LNCaP clone FGC (cell line): Measurements from ENCODE around the gene TTN.
"Not testable (repeated sequence)": the region's sequence is repeated elsewhere in the genome, so short reads cannot be mapped to it uniquely, and the experiment has no call there.

Experiments used
- DNase-seq: peaks from one replicate; pipeline ENCODE4 v3.0.0-alpha.2; 2011; ENCODE audit warnings: low read depth
- H3K4me3 ChIP-seq: 2 replicates; pipeline ENCODE4 v1.5.1; 2011; ENCODE audit warnings: mild to moderate bottlenecking, low read depth, low read length, control low read depth
- TF ChIP-seq, protein P1 (sequence below): IDR thresholded peaks from 2 replicates; pipeline ENCODE4 v1.5.1; 2012; ENCODE audit warnings: mild to moderate bottlenecking; ENCODE audit not compliant: control insufficient read depth, insufficient read depth; ENCODE audit errors: extremely low read depth

The TTN gene

GRCh38 chr2:178666458-178666857 is 140.8 kb downstream of the TTN start:
- H3K4me3 ChIP-seq, result no peak overlapping the region
- no peak for DNase-seq
- TF ChIP-seq, protein P1, sequence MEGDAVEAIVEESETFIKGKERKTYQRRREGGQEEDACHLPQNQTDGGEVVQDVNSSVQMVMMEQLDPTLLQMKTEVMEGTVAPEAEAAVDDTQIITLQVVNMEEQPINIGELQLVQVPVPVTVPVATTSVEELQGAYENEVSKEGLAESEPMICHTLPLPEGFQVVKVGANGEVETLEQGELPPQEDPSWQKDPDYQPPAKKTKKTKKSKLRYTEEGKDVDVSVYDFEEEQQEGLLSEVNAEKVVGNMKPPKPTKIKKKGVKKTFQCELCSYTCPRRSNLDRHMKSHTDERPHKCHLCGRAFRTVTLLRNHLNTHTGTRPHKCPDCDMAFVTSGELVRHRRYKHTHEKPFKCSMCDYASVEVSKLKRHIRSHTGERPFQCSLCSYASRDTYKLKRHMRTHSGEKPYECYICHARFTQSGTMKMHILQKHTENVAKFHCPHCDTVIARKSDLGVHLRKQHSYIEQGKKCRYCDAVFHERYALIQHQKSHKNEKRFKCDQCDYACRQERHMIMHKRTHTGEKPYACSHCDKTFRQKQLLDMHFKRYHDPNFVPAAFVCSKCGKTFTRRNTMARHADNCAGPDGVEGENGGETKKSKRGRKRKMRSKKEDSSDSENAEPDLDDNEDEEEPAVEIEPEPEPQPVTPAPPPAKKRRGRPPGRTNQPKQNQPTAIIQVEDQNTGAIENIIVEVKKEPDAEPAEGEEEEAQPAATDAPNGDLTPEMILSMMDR, result no peak

- H3K4me3 ChIP-seq, DNase-seq: not testable (repeated sequence)
These were observed 148.7 kb downstream of the TTN start for GRCh38 chr2:178658480-178658879.

DNA sequence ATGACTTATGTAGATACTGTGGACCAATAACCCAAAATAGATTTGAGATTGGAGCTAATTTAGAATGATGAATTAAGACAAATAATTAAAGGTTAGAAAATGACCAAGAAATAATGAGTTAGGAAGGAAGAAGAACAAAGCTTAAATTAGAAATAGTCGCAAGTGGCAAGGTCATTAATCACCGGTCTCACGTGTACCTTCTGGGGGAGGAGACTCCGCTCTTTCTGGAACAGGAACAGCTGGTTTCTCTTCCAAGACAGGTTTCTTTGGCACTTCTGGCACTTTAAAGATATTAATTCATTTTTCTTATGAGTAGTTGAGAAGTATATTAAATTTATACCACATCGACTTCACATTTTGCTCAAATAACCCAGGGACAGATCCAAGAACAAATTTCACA is 156.7 kb downstream of the TTN start:
- H3K4me3 ChIP-seq, result no peak overlapping the region
- TF ChIP-seq, protein P1, result no peak
- DNase-seq, result peak; percentile 18

DNA sequence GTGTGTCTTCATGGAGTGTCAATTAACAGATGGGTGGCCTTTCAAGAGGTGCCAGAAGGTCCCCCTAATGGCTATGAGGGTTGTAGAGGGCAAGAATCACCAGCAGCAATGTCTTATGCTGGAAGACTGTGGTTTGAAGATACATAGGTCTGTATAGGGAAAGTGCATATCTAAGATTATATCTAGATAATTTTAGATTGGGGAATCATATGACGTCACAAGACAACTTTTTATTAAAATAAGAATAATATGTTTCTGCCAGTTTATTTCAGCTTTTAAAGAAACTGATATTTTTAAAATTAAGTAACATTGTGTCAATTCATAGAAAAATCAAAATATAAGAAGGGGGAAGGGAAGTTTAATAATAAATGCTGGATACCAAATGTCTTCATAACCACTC is 162.3 kb downstream of the TTN start:
- TF ChIP-seq, protein P1, result no peak
- DNase-seq, result no peak

DNA sequence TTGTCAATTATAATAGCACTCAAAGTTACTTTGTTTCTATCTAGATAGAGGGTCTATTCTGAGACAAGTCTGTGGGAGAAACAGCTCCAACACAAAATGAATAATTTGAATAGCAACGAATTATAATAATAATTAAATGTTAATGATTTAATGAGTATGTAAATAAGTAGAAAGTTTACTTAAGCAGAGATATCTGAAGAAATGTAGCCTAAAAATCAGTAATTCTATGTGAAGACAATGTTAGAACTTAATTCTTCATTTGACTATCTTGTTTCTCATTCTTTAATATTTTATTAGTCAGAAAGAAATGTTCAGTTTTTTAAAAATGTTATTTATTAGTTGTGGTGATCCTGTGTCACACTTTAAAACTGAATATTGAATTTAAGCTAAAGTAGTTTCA is 165.7 kb downstream of the TTN start:
- no peak for DNase-seq
- TF ChIP-seq, protein P1, result no peak
- no peak overlapping the region for H3K4me3 ChIP-seq

More for the DNA sequence above, 162.3 kb downstream of the TTN start:
- H3K4me3 ChIP-seq, result no peak overlapping the region

DNA sequence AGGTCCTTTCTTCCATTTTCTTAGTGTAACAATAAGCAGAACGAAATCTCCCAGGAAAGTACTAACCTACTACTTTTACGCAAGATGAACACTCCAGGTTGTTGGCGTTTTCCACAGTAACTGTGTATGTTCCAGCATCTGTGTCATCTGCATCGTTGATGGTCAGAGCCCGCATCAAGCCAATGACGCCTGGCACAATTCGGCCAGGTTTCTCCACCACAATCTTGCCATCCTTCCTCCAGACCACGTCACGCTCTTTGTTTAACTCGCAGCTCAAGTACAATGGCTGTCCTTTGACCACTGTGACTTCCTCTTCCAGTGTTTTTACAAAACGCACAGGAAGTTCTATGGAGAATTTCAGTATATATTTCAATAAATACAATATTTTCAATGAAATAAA is 171.3 kb downstream of the TTN start:
- TF ChIP-seq, protein P1, result no peak
- no peak for DNase-seq

DNA sequence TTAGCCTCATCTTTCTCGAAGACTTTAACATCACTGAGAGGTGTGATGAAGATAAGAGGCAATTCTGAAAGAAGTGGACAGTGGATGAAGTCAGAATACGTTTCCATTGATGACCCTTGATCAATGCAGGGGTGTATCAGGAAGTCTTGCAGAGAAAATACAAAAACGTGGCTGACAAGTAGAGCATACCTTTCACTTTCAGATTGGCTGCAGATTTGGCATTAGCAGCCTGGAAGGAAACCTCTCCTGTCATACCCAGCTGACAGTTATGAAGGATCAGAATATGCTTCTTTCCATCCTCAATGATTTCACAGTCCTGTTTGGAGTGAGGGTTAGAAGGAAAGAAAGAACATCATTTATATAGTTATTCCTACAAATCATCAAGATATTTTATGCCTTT is 174.5 kb downstream of the TTN start:
- TF ChIP-seq, protein P1, result no peak
- DNase-seq, result no peak
- no peak overlapping the region for H3K4me3 ChIP-seq

More for the DNA sequence above, 171.3 kb downstream of the TTN start:
- H3K4me3 ChIP-seq, result no peak overlapping the region
